Bronchial epithelial cell (primary cell): ENCODE measurements around the gene CBR3. TPM values are rescaled to one million over a fixed set of nuclear protein-coding genes. Genes with fewer than 3 reads are reported as not detected.

Experiments
- DNase-seq: peaks from one replicate; pipeline ENCODE4 v3.0.0-alpha.2; 2010; ENCODE audit warnings: low read depth
- FAIRE-seq: peaks from 2 replicates; lab custom pipeline; 2011; peaks lifted over from hg19 to GRCh38; lab: Jason Lieb, UNC
- H3K27me3 ChIP-seq: 2 replicates; pipeline ENCODE4 v1.5.1; 2011; ENCODE audit warnings: low read length; ENCODE audit not compliant: control insufficient read depth, insufficient read depth
- H3K36me3 ChIP-seq: 2 replicates; pipeline ENCODE4 v1.5.1; 2011; ENCODE audit warnings: low read length; ENCODE audit not compliant: control insufficient read depth, insufficient read depth
- H3K4me3 ChIP-seq: 2 replicates; pipeline ENCODE4 v1.5.1; 2011; ENCODE audit warnings: mild to moderate bottlenecking, low read depth, low read length, control low read depth
- CTCF ChIP-seq: IDR thresholded peaks from 2 replicates; pipeline ENCODE4 v1.5.1; 2011; ENCODE audit warnings: mild to moderate bottlenecking, moderate library complexity, low read length, control low read depth, inconsistent platforms; ENCODE audit not compliant: insufficient read depth, severe bottlenecking
- total RNA-seq: library from RNA; depleted of rRNA; stranded (reverse); fragments of >200 nt; gene quantifications from 2 replicates; pipeline ENCODE4 v1.2.1, GENCODE V29; 2014

Gene CBR3
- total RNA-seq, 1 donor from 2014 or later = 0.26 TPM

DNA sequence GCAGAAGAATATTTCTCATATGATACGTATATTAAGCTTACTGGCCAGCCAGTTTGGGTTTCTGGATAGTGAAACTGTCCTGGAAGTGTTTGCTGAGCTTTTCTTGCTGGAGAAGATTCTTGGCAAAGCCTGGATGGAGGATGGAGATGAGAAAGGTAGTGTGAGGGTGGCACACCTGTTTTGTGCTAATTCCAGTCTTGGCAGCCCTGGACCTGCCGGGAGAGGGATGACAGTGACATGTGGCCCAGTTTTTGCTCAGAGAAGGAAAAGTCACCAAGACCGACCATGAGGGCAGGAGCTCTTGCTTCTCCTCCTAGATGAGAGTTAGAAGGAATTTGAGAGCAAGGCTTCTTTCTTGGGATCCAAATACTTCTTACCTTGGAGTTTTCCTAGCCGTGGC lies 55.9 kb downstream of the CBR3 start:
- no peak for TF ChIP-seq CTCF
- H3K27me3 ChIP-seq = no peaks in the 10 kb centered on the region
- no peaks in the 10 kb centered on the region for H3K36me3 ChIP-seq
- DNase-seq (no peak), FAIRE-seq (no peak)
- no peak overlapping the region for H3K4me3 ChIP-seq

DNA sequence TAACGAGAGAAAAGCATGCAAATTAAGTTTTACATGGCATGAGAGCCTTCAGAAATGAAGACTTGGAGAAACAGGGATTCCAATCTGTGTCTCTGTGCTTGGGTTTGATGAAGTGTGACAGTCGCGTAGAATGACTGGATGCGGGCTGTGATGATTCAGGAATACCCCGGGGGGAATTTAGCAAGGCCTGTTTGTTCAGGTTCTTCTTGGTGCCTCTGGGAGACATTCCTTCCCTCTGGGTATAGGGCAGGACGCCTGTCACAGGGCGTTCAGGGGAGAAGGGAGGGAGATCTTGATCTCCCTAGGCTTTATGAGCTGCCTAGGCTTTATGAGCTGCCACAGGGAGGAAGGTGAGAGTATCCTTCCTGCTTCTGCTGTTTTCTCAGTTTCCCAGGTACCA lies 58.3 kb downstream of the CBR3 start:
- DNase-seq = peak; percentile 75

GRCh38 chr21:36194024-36194423 lies 59.1 kb downstream of the CBR3 start:
- Histone ChIP-seq H3K4me3 (no peak overlapping the region), H3K27me3 (no peaks in the 10 kb centered on the region), H3K36me3 (no peaks in the 10 kb centered on the region)
- no peak for DNase-seq
- no peak for TF ChIP-seq CTCF
- FAIRE-seq = no peak

More for the DNA sequence above, 58.3 kb downstream of the CBR3 start:
- no peak overlapping the region for H3K4me3 ChIP-seq
- no peaks in the 10 kb centered on the region for H3K36me3 ChIP-seq
- H3K27me3 ChIP-seq = no peaks in the 10 kb centered on the region
- TF ChIP-seq CTCF = no peak
- FAIRE-seq = no peak

GRCh38 chr21:36195613-36196012 lies 60.7 kb downstream of the CBR3 start:
- H3K4me3 ChIP-seq = no peak overlapping the region
- no peak for DNase-seq
- no peak for TF ChIP-seq CTCF
- H3K36me3 ChIP-seq = no peaks in the 10 kb centered on the region
- FAIRE-seq = no peak
- no peaks in the 10 kb centered on the region for H3K27me3 ChIP-seq

Other genes starting within 250 kb of the CBR3 start
- 13.4 and 16.6 TPM in 2 replicates for gene SETD4, start 74.6 kb upstream of the CBR3 start, total RNA-seq
- gene CBR1, start 65.1 kb upstream of the CBR3 start, total RNA-seq = 60.4 and 111 TPM in 2 replicates
- 3.4 and 5.8 TPM in 2 replicates for gene DOP1B, start 21.7 kb downstream of the CBR3 start, total RNA-seq
- gene MORC3, start 185.1 kb downstream of the CBR3 start, total RNA-seq = 54.7 and 60.8 TPM in 2 replicates